HFFc6 (cell line): ENCODE results near the gene MED6. TPM values are rescaled to one million over a fixed set of nuclear protein-coding genes. Genes with fewer than 3 reads are reported as not detected.

Experiments
- DNase-seq: peaks from one replicate; pipeline ENCODE4 v3.0.0-alpha.2; 2018
- H3K27ac Mint-ChIP-seq: 2 replicates; pipeline ENCODE4 v1.8.0; 2020; ENCODE audit warnings: mild to moderate bottlenecking, mixed read lengths
- H3K27me3 Mint-ChIP-seq: 2 replicates; pipeline ENCODE4 v1.8.0; 2021; ENCODE audit warnings: mild to moderate bottlenecking, moderate library complexity, mixed read lengths; ENCODE audit not compliant: insufficient read depth
- H3K36me3 Mint-ChIP-seq: 2 replicates; pipeline ENCODE4 v1.8.0; 2021; ENCODE audit warnings: low read depth, mixed read lengths
- H3K4me1 Mint-ChIP-seq: 2 replicates; pipeline ENCODE4 v1.8.0; 2020; ENCODE audit warnings: low read depth, mixed read lengths
- H3K4me3 Mint-ChIP-seq: 2 replicates; pipeline ENCODE4 v1.8.0; 2020; ENCODE audit warnings: mild to moderate bottlenecking, moderate library complexity, mixed read lengths
- H3K9me3 Mint-ChIP-seq: 2 replicates; pipeline ENCODE4 v1.8.0; 2020; ENCODE audit warnings: mild to moderate bottlenecking, mixed read lengths
- CTCF ChIP-seq: fragments of 200-600 bp; sonication (generic); IDR thresholded peaks from 2 replicates; pipeline ENCODE4 v1.5.0; 2021; ENCODE audit warnings: antibody characterized with exemption, mild to moderate bottlenecking
- total RNA-seq, 6 experiments: library from RNA; stranded (reverse); fragmentation: NEBNext Ultra II Directional; extraction: Animal tissue kit (Norgen Biotek cat#: 25700); gene quantifications; 2 replicates in 1 of 6; 3 replicates in 5 of 6; pipeline ENCODE4 v1.2.3, GENCODE V29; 2021

The MED6 gene
- total RNA-seq, 6 experiments from 2014 or later: 34.5 to 40.6 (median 37.1) TPM

GRCh38 chr14:70597731-70598130, 2.7 kb downstream of the MED6 start:
- Mint-ChIP-seq H3K4me3 (no peak overlapping the region), H3K36me3 (peaks cover 18% of the 10 kb centered on the region), H3K9me3 (no peaks in the 10 kb centered on the region), H3K27ac (no peak overlapping the region), H3K4me1 (peaks cover 30% of the 10 kb centered on the region), H3K27me3 (no peaks in the 10 kb centered on the region)
- no peak for DNase-seq
- no peak for TF ChIP-seq CTCF

- Mint-ChIP-seq H3K4me3 (no peak overlapping the region), H3K4me1 (peaks cover 20% of the 10 kb centered on the region), H3K27me3 (no peaks in the 10 kb centered on the region), H3K27ac (no peak overlapping the region), H3K36me3 (peaks cover 21% of the 10 kb centered on the region), H3K9me3 (no peaks in the 10 kb centered on the region)
- no peak for TF ChIP-seq CTCF
- no peak for DNase-seq
Measured at GRCh38 chr14:70595443-70596185, 4.8 kb downstream of the MED6 start.

DNA sequence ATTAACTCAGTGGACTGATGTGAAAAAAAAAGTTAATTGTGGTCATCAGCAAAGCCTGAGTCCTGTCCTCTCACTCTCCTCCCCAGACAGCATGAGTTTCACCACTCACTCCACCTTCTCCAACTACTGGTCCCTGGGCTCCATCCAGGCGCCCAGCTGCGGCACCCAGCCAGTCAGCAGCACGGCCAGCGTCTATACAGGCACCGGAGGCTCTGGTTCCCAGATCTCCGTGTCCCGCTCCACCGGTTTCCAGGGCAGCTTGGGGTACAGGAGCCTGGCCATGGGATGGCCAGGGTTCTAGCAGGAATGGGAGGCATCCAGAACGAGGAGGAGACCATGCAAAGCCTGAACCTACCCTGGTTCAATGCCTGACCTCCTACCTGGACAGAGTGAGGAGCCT, 6.0 kb downstream of the MED6 start:
- H3K4me3 Mint-ChIP-seq: no peak overlapping the region
- TF ChIP-seq CTCF: no peak
- peaks cover 21% of the 10 kb centered on the region for H3K36me3 Mint-ChIP-seq
- DNase-seq: no peak
- no peaks in the 10 kb centered on the region for H3K27me3 Mint-ChIP-seq
- H3K9me3 Mint-ChIP-seq: no peaks in the 10 kb centered on the region
- H3K27ac Mint-ChIP-seq: no peak overlapping the region
- H3K4me1 Mint-ChIP-seq: peaks cover 12% of the 10 kb centered on the region

DNA sequence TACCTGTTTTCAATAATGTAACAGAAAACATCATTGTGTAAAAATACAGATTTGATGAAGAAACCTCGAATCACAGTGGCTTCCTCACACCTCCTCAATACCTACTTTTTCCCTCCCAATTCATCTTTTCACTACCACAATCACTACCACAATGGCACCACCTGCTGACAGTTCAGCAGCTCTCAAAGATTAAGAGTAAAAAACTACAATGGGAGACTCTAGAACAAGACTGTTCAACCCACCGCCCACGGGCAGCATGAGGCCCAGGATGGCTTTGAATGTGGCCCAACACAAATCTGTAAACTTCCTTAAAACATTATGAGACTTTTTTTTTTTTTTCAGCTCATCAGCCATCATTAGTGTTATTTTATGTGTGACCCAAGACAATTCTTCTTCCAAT, 15.2 kb downstream of the MED6 start:
- no peak overlapping the region for H3K4me3 Mint-ChIP-seq
- no peaks in the 10 kb centered on the region for H3K9me3 Mint-ChIP-seq
- no peaks in the 10 kb centered on the region; the same call in 1 of the 2 replicates for H3K27me3 Mint-ChIP-seq
- TF ChIP-seq CTCF: peak; percentile 55
- H3K4me1 Mint-ChIP-seq: no peaks in the 10 kb centered on the region
- peak; percentile 16 for DNase-seq
- no peak overlapping the region for H3K27ac Mint-ChIP-seq
- H3K36me3 Mint-ChIP-seq: peaks cover 16% of the 10 kb centered on the region

DNA sequence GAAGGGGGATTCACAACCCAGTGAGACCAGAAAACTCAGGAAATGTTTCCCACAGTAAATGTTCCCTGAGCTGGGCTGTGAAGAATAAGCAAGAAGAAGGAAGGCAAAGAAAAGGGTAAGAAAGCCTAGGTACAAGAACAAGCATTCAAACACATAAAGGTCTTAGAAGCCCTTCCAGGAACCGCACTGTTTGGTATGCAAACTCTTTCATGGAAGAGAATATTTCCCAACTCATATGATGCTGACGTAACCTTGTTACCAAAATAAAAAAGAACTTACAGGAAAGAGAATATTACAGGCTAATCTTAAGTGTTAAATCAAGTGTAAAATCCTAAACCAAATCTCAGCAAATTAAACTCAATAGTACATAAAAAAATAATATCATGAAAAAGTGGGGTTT, 23.6 kb downstream of the MED6 start:
- no peak for DNase-seq
- Mint-ChIP-seq H3K27me3 (no peaks in the 10 kb centered on the region), H3K9me3 (no peaks in the 10 kb centered on the region), H3K36me3 (peaks cover 32% of the 10 kb centered on the region; the same call in 1 of the 2 replicates), H3K4me3 (no peak overlapping the region), H3K4me1 (no peaks in the 10 kb centered on the region), H3K27ac (no peak overlapping the region)
- no peak for TF ChIP-seq CTCF
